Cardiac muscle cell (in vitro differentiated cells and primary cell): ENCODE results near the gene RRBP1. TPM values are rescaled to one million over a fixed set of nuclear protein-coding genes. Genes with fewer than 3 reads are reported as not detected.

Experiments
- DNase-seq, 2 donors: peaks; one replicate each; pipeline versions ENCODE4 v3.0.0 to v3.0.0-alpha.2; 2010 to 2017; ENCODE audit warnings: low read depth in 1 of 2, low spot score in 1 of 2
- H3K27ac ChIP-seq: fragments of 200-600 bp; sonication (generic); 2 replicates; pipeline ENCODE4 v1.5.1; 2016
- H3K27me3 ChIP-seq: fragments of 200-600 bp; sonication (generic); 2 replicates; pipeline ENCODE4 v1.6.0; 2016; ENCODE audit warnings: control low read depth
- H3K36me3 ChIP-seq: fragments of 200-600 bp; sonication (generic); 2 replicates; pipeline ENCODE4 v1.5.1; 2016; ENCODE audit warnings: control low read depth
- H3K4me1 ChIP-seq: fragments of 200-600 bp; sonication (generic); 2 replicates; pipeline ENCODE4 v1.8.1; 2017; ENCODE audit warnings: low read depth, mild to moderate bottlenecking, mixed run types
- H3K4me3 ChIP-seq: fragments of 200-600 bp; sonication (generic); 2 replicates; pipeline ENCODE4 v1.5.1; 2016; ENCODE audit warnings: mild to moderate bottlenecking
- H3K9me3 ChIP-seq: fragments of 200-600 bp; sonication (generic); 2 replicates; pipeline ENCODE4 v1.5.1; 2017; ENCODE audit warnings: low read depth, mild to moderate bottlenecking, control low read depth
- CTCF ChIP-seq: IDR thresholded peaks from 2 replicates; pipeline ENCODE4 v1.5.1; 2012; ENCODE audit warnings: low read depth, mild to moderate bottlenecking, low read length
- polyA plus RNA-seq: library from polyadenylated mRNA; unstranded; fragments of >200 nt; fragmentation: Nextera tagmentation; extraction: Ambion mirVana; gene quantifications from 2 replicates; pipeline ENCODE4 v1.2.1, GENCODE V29; 2016
- total RNA-seq: library from RNA; depleted of rRNA; stranded (reverse); fragments of >200 nt; gene quantifications from 2 replicates; pipeline ENCODE4 v1.2.3, GENCODE V29; 2016

RRBP1 gene
- total and polyA plus RNA-seq, 2 experiments from 2014 or later = 50.7 to 77.5 TPM

GRCh38 chr20:17637985-17638640, 43.9 kb downstream of the RRBP1 start:
- Histone ChIP-seq H3K27me3 (no peaks in the 10 kb centered on the region), H3K4me1 (peaks cover 8% of the 10 kb centered on the region), H3K36me3 (peaks cover 7% of the 10 kb centered on the region), H3K4me3 (no peak overlapping the region), H3K27ac (peak overlapping the region; percentile 53), H3K9me3 (no peaks in the 10 kb centered on the region)
- no peak for DNase-seq
- TF ChIP-seq CTCF = no peak

GRCh38 chr20:17637413-17637780, 44.6 kb downstream of the RRBP1 start:
- Histone ChIP-seq H3K9me3 (no peaks in the 10 kb centered on the region), H3K4me3 (no peak overlapping the region), H3K27me3 (no peaks in the 10 kb centered on the region), H3K36me3 (peaks cover 7% of the 10 kb centered on the region), H3K4me1 (peaks cover 8% of the 10 kb centered on the region), H3K27ac (peak overlapping the region; percentile 53)
- DNase-seq = no peak
- no peak for TF ChIP-seq CTCF

GRCh38 chr20:17636523-17637412, 45.3 kb downstream of the RRBP1 start:
- peak; percentile 3 for TF ChIP-seq CTCF
- DNase-seq = peak in 1 of 2 donors; percentile 77
- H3K27ac ChIP-seq = peak overlapping the region; percentile 53
- no peak overlapping the region for H3K4me3 ChIP-seq
- no peaks in the 10 kb centered on the region for H3K27me3 ChIP-seq
- H3K36me3 ChIP-seq = peaks cover 10% of the 10 kb centered on the region
- no peaks in the 10 kb centered on the region for H3K9me3 ChIP-seq
- H3K4me1 ChIP-seq = peaks cover 8% of the 10 kb centered on the region

GRCh38 chr20:17635332-17636244, 46.5 kb downstream of the RRBP1 start:
- DNase-seq = peak in 1 of 2 donors; percentile 46
- no peaks in the 10 kb centered on the region for H3K9me3 ChIP-seq

More at GRCh38 chr20:17635332-17636244, 46.5 kb downstream of the RRBP1 start:
- H3K27ac ChIP-seq = no peak overlapping the region
- H3K27me3 ChIP-seq = no peaks in the 10 kb centered on the region
- H3K4me3 ChIP-seq = no peak overlapping the region
- H3K36me3 ChIP-seq = peaks cover 10% of the 10 kb centered on the region
- peaks cover 8% of the 10 kb centered on the region for H3K4me1 ChIP-seq
- no peak for TF ChIP-seq CTCF
